Upper lobe of right lung (tissue), 1 donor: ENCODE data around the gene CRYGA. TPM values are rescaled to one million over a fixed set of nuclear protein-coding genes. Genes with fewer than 3 reads are reported as not detected.

ENCODE experiments used
- ATAC-seq: fragments of 200-7000 bp; cut with Tn5 transposase; one replicate; pipeline ENCODE4 v1.9.1; 2020; ENCODE audit warnings: mild to moderate bottlenecking, moderate library complexity
- DNase-seq: peaks from one replicate; pipeline ENCODE4 v3.0.0-alpha.2; 2020
- H3K27ac ChIP-seq: fragments of 200-600 bp; one replicate; pipeline ENCODE4 v1.8.0; 2022
- H3K27me3 ChIP-seq: fragments of 200-600 bp; one replicate; pipeline ENCODE4 v1.8.0; 2022; ENCODE audit warnings: mild to moderate bottlenecking
- H3K36me3 ChIP-seq: fragments of 200-600 bp; one replicate; pipeline ENCODE4 v1.8.0; 2022
- H3K4me1 ChIP-seq: fragments of 200-600 bp; one replicate; pipeline ENCODE4 v1.8.0; 2022
- H3K4me3 ChIP-seq: fragments of 200-600 bp; one replicate; pipeline ENCODE4 v1.8.0; 2022; ENCODE audit warnings: mild to moderate bottlenecking
- H3K9me3 ChIP-seq: fragments of 200-600 bp; one replicate; pipeline ENCODE4 v1.8.0; 2022
- intact Hi-C: fragments of 100-400 bp; cut with DNase I; formaldehyde crosslinking; loops from one replicate; pipeline ENCODE4 v1.11.0; 2022
- total RNA-seq: library from RNA; stranded (reverse); fragmentation: NEBNext Ultra II Directional; extraction: Animal tissue kit (Norgen Biotek cat#: 25700); gene quantifications from one replicate; pipeline ENCODE4 v1.2.1, GENCODE V29; 2021
- TF ChIP-seq, protein P1 (sequence below): fragments of 200-600 bp; IDR thresholded peaks from one replicate; pipeline ENCODE4 v1.8.0; 2022; ENCODE audit warnings: antibody characterized with exemption
- donor health status: DM: no; HTN: yes; CAD: no; lungs with severe emphysema.

Gene CRYGA
- total RNA-seq, 1 donor from 2014 or later, result not detected

- Histone ChIP-seq H3K27ac (no peak overlapping the region), H3K4me3 (no peak overlapping the region), H3K27me3 (no peaks in the 10 kb centered on the region), H3K9me3 (no peaks in the 10 kb centered on the region), H3K4me1 (no peaks in the 10 kb centered on the region), H3K36me3 (no peaks in the 10 kb centered on the region)
- DNase-seq (no peak), ATAC-seq (no peak)
- intact Hi-C loops, result no loop called here
- TF ChIP-seq, protein P1, sequence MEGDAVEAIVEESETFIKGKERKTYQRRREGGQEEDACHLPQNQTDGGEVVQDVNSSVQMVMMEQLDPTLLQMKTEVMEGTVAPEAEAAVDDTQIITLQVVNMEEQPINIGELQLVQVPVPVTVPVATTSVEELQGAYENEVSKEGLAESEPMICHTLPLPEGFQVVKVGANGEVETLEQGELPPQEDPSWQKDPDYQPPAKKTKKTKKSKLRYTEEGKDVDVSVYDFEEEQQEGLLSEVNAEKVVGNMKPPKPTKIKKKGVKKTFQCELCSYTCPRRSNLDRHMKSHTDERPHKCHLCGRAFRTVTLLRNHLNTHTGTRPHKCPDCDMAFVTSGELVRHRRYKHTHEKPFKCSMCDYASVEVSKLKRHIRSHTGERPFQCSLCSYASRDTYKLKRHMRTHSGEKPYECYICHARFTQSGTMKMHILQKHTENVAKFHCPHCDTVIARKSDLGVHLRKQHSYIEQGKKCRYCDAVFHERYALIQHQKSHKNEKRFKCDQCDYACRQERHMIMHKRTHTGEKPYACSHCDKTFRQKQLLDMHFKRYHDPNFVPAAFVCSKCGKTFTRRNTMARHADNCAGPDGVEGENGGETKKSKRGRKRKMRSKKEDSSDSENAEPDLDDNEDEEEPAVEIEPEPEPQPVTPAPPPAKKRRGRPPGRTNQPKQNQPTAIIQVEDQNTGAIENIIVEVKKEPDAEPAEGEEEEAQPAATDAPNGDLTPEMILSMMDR, result no peak
Measured at GRCh38 chr2:208186465-208186864, 23.1 kb upstream of the CRYGA start.

DNA sequence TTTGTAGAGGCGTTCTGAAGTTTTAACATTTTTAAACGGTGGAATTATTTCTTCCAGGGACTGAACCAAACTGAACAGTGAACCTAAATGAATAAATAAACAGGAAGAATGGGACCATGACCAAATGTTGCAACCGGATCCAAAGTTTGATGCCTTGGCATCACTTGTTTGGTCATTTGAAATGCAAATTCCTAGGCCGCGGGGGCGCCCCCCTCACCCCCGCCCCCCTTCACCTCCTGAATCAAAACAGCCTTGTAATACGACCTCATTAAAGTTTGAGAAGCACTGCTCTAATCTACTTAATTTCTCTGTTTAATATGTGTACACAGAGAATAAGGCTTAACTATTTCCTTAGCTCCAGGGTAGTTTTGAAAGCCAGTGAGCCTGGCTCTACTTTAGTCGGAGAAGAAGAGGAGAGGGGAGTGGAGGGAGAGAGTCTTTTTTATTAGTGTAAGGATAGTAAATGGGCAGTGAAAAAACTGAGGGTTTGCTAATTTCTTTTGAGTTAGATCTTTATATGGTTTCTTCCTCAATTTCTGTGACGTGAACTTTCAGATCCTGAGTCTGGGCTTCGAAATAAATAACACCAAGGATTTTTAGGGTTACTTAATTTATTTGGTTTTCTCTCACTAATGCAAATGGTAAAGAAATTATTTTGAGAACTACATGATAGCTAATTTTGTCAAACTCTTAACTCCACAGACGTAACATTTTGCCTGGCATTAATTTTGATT, 20.8 kb upstream of the CRYGA start:
- Histone ChIP-seq H3K9me3 (no peaks in the 10 kb centered on the region), H3K4me3 (no peak overlapping the region), H3K36me3 (no peaks in the 10 kb centered on the region), H3K27ac (no peak overlapping the region), H3K4me1 (no peaks in the 10 kb centered on the region), H3K27me3 (no peaks in the 10 kb centered on the region)
- ATAC-seq (no peak), DNase-seq (no peak)
- intact Hi-C loops, result no loop called here
- TF ChIP-seq, protein P1, result no peak

GRCh38 chr2:208183526-208183925, 20.1 kb upstream of the CRYGA start:
- no peaks in the 10 kb centered on the region for H3K9me3 ChIP-seq
- H3K4me3 ChIP-seq, result no peak overlapping the region
- TF ChIP-seq, protein P1, result no peak
- ATAC-seq (no peak), DNase-seq (no peak)
- H3K36me3 ChIP-seq, result no peaks in the 10 kb centered on the region
- no peaks in the 10 kb centered on the region for H3K27me3 ChIP-seq
- no peaks in the 10 kb centered on the region for H3K4me1 ChIP-seq
- intact Hi-C loops, result no loop called here
- no peak overlapping the region for H3K27ac ChIP-seq

DNA sequence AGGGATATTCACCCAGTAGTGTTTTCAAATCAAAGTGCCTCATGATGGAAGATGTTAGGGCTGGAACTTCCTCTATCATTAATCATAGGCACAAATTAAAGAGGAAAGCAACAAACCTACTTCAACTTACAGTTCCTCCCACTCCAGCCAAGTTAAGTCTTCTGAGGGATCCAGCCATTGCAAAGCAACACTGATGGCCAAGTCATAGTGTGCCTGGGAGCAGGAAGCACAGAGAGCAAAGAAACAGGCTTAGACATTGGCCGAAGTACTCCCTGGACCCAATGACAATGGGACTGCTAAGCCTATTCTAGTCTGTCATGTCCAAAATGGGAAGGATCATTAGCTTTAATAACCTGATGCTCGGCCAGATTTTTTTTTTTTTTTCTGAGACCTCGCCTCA, 19.4 kb upstream of the CRYGA start:
- intact Hi-C loops, result no loop called here
- Histone ChIP-seq H3K27ac (no peak overlapping the region), H3K4me1 (no peaks in the 10 kb centered on the region), H3K36me3 (no peaks in the 10 kb centered on the region), H3K4me3 (no peak overlapping the region), H3K27me3 (no peaks in the 10 kb centered on the region), H3K9me3 (no peaks in the 10 kb centered on the region)
- ATAC-seq, result no peak
- TF ChIP-seq, protein P1, result no peak
- DNase-seq, result no peak

DNA sequence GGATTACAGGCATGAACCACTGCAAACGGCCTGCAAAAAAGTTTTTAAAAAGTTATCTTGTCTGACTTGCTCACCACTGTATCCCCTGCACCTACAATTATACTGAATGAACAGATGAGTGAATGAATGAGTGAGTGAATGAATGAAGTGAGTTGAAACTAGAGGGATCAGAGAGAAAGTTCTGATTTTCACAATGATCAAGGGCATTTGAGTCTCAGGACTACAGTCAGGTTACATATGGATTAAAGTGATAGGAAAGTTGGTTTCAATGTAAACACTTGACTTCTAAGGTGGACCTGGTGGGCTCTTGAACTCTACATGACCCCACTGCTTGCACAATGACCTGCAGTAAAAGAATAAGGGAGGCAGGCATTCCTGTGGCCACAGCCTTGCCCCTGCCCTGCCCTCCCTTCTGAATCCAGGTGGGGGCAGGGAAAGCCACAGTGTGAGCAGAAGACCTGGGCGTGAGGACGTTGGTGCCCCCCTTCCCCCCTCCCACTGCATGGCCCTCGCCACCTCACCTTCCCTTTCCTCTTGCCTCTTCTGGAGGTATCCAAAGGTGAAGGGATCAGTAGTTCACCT, 15.7 kb upstream of the CRYGA start:
- peak; percentile 71 for ATAC-seq
- intact Hi-C loops, result no loop called here
- no peaks in the 10 kb centered on the region for H3K27me3 ChIP-seq
- H3K27ac ChIP-seq, result no peak overlapping the region
- H3K4me1 ChIP-seq, result no peaks in the 10 kb centered on the region
- no peak overlapping the region for H3K4me3 ChIP-seq
- no peaks in the 10 kb centered on the region for H3K9me3 ChIP-seq
- no peaks in the 10 kb centered on the region for H3K36me3 ChIP-seq
- peak; percentile 66 for DNase-seq
- TF ChIP-seq, protein P1, result no peak
